Glomerular visceral epithelial cell (primary cell): Measurements from ENCODE around the gene TSPEAR.

Experiments
- DNase-seq: peaks from one replicate; pipeline ENCODE4 v3.0.0-alpha.2; 2016; ENCODE audit errors: extremely low spot score

The TSPEAR gene

DNA sequence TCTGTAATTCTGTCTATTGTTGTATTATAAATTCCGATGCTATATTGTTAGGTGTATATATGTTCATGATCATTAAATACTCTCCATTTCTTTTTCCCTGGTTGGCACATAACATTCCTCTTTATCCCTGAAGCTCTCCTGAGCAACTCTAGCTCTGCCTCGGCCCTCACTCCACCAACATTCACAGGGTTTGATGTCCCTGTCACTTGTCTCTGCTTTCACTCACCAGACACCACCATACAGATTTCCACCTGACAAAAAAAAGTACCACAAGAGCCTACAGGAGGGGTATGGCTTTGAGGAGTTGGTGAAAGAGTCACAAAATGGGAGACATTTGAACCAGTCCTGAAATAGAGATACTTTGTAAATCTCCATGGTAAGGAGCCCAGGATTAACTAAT, 8.8 kb upstream of the TSPEAR start:
- DNase-seq = no peak

DNA sequence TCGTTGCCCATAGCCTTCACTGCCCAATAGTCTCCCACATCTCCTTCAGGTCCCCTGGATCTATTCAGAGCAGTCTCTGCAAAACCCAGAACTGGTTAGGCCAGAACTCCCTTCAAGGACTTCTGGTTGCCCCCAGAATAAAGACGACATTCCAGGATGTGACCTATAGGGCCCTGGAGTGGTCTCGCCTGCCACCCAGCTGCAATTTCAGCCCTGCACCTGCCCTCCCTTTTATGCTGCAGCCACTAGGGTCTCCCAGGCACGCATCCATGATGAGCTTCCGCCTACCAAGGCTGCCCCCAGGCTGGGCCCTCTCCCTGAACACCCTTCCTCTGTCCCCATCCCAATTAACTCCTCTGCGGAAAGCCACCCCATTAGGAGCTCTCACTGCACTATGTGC, 7.2 kb upstream of the TSPEAR start:
- no peak for DNase-seq

DNA sequence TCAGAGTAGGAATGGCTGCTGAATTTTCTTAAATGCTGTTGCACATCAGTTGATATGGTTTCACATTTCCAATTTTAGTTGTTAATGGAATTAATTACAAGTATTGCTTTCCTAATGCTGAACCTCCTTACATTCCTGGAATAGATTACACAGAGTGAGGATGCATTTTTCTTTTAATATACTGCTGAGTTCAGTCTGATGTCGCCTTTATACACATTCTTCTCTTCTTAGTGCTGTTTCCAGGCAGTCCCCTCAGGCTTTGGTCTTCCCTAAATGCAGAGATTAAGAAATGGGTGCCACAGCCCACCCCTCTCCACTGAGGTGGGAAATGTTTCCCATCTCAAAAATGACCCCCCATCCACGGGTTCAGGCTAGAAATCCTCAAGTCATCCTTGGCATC, 6.7 kb upstream of the TSPEAR start:
- DNase-seq = no peak

DNA sequence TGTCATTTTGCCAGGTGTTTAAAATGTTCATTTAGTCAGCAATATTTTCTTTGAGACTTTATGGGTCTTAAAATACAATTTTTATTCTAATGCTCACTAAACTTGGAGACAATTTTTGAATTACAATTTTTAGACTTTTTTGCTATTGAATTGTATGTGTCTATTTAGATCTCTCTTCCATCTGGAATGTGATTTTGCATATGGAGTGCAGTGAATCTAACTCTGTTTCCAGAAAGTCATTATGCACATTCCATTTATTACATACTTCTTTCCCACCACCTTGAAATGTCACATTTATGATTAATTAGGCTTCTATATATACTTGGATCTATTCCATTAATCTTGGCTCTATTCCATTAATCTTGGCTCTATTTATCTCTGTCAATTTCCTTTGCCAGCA, 5.6 kb upstream of the TSPEAR start:
- DNase-seq = no peak

DNA sequence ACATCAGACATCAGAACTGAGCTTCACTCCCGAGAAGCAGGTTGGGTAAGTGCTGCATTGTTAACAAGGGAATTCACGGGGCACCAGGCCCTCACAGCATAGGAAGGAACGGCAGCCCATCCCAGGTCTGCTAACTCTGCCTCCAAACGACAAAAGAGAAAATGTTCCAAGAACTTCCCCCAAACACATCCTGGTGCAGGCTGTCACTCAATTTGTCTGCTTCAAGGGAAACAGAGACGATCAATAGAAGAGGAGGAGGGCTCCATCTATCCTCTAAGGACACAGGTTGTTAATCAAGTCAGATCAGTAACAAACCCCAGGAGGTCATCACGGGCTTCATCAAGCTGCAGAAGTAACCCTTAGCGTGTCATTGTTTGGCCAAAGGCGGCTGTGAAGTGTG, 3.5 kb upstream of the TSPEAR start:
- no peak for DNase-seq

DNA sequence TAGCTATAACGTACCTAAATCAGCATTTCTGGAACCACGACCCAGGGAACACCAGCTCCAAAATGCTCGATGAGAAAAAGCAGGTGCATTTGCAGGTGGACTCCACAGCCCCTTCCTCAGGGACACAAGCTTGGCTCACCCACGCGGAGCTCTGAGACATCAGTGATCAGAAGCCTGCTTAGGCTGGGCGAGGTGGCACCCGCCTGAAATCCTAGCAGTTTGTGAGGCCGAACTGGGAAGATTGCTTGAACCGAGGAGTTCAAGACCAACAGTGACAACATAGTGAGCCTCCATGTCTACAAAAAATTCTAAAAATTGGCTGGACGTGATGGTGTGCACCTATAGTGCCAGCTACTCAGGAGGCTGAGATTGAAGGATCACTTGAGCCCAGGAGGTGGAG, 2.5 kb upstream of the TSPEAR start:
- DNase-seq = no peak

DNA sequence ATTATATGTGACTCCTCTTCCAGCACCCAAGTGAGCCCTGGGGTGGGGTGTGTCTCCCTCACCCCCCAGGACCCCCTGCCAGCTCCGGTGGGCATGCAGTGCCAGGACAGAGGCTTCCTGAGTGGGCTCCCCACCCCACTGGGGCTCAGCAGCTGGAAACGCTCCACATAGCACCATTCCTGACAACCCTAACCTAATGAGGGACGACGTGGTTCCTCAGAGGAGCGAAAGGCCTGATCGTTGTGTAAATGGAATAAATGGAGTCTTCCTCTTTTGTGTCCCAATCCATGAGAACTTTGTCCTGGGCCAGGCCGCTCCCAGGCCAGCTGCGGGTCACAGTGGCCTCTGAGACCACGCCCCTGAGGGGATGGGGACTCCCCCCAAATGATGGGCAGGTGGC, 1.8 kb upstream of the TSPEAR start:
- no peak for DNase-seq

DNA sequence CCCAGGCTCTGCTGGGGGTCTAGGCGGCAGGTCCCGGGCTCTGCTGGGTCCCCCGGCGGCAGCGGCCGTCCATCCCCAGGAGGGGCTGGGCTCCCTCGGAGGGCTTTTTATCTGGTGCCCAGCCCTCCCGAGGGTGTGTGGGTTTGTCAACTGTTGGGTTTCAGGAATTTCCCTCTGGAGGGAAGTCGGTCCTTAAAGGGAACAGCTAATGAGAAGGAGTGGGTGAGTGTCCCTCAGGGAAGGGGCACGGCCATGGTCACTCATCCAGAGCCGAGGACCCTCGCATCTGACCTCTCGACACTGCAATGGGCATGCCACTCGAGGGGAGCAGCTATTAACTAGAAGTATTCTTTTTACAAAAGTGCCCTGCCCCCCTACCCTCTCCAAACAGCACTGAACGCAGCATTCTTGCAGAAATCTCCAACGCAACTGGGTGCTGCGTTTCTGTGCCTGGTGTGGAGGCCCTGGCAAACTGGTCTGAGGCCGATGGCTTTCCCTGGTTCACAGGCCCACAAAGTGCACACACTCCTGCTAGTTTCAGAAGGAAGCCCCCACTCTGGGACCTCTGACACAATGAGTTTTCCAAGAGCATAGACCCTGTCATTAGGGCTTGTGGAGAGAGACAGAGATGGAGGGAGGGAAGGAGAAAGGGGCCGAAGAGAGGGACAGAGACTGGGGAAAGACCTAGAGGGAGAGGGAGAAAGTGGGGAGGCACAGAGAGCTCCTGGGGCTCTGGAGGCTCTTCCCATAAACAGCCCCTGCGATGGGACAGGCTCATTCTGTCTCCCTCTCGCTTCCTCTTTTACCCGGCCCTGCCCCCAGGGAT, 1.0 kb upstream of the TSPEAR start:
- DNase-seq = no peak

DNA sequence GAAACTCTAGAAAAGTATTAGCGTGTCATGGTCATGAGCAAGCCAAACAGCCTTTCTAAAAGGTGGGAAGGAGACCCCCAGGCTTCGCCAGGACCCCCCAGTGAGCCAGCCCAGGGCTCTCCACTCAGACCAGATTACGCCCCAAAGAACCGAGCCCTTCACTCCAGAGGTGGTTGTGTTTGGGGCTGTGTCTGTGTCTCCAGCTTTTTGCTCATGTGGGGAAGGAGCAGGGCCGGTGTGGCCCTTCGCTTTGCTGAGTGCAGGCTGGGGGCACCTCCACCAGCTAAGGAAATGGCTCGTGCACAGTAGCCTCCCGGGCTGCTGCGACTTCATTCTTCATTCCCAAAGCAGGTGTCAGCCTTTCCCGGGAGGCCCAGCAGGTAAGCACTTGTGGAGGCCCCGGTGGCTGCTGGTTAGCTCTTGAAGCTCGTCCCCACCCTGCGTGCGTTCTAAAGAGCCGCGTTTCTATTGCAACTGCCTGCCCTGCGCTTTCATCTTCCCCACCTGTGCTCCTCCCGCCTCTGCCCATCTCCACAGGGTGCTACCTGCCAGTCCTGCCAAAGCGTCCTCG, 531 bp downstream of the TSPEAR start:
- no peak for DNase-seq

DNA sequence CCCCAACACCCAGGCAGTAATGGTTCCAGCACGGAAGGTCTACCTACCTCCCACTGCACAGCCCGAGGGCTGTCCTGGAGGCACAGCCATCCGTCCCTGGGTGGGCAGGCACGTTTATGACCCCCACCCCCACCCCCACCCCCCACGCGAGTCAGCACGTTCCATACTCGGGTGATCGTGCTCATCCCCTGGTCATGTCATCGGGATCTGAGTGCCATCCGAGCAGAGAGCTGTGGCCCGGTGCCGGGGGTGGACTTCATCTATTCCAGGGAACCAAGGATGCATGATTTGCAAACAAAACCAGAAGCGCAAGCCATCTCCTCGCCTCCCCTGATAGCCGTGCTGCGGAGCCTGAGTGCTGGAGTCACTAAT, 1.1 kb downstream of the TSPEAR start:
- DNase-seq = no peak

DNA sequence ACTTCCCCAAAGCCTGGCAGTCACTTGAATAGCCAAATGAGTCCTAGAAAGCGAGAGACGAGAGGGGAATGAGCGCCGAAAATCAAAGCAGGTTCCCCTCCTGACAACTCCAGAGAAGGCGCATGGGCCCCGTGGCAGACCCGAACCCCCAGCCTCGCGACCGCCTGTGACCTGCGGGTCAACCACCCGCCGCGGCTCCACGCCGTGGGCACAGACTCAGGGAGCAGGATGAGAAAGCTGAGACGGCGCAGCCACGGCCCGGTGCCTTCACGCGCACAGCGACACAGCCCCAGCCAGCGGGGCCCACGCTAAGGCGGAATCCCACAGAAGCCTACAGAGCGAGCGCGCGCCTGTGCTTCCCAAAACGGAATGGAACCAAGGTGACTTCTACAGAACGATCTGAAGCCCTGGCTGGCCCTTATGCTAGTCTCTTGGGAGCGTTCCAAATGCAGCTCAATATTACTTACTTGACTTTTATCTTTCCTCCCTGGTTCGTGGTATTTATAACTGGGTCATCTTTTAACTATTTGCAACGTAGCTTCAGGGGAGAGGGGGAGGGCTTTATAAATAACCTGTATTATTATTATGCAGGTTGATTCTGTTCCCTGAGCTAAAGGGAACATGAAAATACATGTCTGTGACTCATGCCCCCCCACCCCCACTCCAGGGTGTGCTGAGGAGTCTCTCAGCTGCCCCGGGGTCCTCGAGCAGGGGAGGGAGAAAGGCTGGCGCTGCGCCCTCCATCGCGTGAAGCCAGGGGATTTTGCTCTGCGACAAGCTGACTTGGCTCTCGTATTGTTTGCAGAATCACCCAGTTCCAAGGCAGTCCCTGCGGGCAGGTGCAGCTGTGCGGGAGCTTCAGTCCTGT, 1.7 kb downstream of the TSPEAR start:
- DNase-seq = no peak

DNA sequence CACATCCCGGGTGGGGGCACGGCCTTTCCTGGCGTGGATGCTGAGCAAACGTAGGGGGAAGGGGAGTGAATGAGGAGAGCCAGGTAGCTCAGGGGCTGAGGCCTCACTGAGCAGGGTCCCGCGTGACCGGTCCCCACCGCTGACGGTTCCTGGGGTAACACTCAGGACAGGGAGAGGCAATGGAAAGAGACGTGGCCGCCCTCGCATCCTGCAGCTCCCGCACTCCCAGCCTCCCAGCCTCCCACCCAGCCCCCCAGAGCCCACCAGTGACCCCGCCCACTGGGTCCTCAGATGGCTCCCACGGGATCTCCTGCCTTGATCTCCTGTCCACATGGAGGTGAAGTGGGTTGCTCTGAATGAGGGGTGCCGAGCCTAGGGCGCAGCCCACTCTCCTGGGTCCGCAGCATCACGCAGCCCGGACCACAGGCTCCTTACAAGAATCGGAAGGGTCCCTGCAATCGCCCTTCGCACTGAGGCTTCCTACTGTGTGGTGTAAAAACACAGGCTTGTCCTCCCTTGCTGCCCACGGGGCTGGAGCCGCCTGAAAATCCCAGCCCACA, 2.4 kb downstream of the TSPEAR start:
- no peak for DNase-seq

DNA sequence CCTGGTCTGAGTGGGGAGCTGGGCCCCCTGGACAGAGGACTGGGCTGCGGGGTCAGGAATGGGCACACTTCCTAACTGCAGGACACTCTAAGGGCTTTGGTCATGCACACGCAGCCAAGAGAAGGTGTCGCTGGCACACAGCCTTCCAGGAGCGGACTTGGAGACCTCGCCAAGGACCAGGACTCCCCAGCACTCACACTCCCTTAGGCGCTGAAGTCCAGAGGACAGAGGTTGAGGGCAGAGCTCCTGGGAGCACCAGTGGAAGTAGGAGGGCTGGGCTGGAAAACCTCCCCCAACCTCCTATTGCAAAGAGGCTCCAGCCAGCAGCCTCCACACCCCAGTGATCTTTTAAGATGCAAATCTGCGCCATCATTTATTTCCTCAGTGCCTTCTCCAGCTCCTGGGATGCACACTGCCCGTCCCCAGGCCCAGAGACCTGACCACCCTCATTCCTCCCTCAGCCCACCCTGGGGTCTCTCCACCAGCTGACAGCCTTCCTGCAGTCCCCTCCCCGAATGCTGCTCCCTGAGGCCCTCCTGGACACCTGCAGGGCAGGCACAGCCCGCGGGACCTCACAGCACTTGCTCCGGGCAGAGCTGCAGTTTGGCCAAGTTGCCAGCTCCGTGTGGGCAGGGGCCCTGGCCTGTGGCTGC, 3.0 kb downstream of the TSPEAR start:
- DNase-seq = no peak

DNA sequence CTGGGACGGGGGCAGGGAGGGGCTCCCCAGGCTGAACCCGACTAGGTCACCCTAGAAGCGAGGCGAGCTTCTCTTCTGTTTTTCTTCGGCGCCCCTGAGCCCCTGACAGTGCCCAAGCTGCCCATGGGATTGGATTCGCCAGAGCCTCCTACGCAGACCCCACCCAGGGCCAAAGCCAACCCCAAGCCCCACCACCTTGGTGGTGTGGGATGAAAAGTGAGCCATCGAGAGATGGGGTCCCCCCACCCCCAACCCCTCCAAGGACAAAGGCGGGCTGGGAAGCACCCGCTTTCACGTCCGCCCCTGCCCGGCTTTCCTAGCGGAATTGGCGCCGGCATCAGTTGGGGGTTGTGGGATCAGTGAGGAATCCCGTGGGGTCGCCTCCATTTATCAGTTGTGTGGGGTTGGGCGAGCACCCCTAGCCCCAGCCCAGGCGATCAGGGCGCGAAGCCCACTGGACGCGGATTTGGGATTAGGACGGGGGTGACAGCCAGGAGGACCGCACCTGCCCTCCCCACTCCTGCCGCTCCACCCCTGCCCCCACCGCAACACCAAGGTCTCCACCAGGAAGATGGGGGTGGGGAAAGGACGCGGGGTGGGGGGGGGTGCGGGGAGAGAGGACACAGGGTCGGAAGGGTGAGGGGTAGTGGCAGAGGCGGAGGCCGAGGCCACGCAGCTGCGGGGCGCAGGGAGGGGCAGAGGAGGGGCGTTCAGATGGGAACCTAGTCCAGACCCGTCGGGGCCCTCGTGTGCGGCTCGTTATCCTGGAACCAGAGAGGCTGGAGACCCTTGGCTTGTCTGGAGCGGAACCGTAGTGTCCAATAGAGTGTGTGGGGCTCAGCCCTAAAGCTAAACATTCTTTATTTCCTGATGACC, 4.4 kb downstream of the TSPEAR start:
- DNase-seq = no peak

DNA sequence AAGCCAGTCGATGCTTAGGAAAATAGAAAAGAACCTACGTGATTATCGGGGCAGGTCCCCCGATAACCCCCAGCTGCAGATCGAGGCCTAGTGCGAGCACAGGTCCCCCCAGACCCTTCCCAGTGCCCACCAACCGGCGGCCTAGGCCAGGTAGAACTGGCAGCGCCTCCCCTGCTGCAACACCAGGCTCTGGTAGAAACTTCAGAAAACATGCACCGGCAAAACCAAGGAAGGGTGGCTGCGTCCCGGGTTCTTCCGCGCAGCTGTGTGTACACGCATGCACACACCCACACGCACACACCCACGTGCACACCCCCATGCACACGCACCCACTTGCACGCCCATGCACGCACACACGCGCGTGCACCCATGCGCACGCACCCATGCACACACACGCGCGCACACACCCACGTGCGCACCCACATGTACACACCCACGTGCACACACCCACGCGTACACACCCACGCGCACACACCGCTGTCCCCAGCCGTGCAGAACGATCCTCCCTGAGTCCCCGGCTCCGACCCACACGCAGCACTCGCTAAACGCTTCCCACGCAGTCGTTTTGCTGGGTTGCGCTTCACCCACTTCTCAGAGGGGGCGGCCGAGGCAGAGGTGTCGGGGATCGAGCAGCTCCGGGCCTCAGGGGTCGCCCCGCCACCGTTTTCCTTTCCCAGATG, 5.2 kb downstream of the TSPEAR start:
- no peak for DNase-seq

DNA sequence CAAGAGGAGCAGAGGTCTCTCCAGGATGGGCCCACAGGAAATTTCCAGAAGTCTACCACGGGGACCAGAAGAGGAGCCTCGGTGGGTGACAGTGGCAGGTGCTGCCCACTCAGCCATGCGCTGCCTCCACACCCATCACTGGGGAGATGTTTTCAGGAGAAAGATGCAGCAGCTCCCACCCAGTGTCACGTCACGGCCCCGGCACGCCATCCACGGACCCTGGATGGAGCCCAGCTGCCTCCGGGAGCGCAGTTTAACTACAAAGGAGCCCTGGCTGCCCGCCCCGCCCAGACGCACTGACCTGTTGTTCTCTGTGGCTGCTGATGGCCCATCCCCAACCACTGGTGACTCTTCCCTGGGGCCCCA, 6.8 kb downstream of the TSPEAR start:
- no peak for DNase-seq

DNA sequence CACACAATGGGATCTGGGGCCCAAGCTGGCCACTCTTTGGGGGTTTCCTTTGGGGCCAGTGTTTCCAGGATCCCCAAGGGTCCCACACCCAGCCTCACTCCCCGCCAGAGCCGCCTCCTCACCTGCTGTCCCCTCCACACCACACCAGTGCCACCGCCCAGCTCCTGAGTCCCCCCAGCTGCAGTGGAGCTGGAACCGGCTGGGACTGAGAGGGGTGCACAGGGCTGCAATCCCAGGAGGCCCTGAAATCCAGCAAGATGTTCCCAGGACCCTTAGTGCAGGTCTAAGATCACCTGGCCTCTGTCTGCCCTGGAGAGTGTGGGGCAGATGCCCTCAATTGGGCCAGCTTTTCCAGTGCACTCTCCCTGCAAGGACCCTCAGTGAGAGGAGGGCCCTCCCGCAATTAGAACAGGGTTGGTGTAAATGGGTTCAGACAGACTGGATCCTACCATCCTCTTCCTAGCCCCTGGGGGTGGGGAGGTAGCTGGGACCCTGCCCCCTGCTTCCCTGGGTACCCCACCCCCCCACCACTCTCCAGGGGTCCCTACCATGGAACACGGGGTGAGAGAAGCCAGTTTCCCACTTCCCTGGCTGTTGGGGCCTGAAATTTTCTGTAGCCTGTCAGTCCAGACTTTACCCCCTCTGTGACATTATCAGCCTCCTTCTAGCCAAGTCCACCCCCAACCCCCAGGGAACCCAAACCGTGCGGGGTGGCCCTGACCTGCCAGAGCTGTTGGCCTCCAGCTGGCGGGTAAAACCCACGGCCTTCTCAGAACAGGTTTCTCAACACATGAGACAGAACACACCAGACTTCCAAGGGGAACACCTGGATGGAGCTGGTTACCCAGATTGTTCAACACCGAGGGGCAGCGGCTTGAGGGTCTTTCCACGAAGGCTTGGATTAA, 7.4 kb downstream of the TSPEAR start:
- no peak for DNase-seq

DNA sequence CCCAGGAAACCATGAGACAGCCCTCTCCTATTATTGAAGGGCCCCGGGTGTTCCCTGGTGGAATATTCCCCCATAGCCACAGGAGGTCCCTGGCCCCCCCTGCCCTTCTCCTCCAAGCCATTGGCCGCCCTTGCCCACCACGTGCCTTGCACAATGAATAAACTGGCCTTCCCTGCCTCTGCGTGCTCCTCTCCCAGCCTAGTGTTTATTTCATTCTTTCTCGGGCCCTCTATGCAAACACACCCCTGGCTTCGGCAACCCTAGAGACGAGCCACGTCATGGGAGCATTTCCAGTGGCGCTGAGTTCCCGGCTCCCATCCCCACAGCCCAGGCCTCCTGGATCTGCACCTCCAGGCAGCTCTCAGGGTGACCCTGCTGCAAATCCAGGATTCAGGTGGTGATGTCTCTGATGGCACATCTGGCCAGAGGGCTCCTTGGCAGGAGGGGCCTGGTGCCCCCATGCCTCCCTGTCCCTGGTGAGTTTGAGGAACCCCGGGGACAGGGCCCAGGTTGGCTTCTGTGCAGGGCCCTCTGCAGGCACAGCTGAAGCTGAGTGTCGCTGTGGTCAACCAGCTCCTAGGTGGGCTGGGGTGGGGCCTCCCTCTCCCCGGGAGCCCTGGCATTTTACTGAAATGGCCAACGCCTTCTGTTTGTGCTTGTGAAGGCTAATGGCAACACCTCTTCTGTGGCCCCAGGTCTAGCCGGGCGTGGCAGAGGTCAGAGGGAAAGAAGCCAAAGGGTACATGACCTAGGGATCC, 8.2 kb downstream of the TSPEAR start:
- no peak for DNase-seq
